DND-41 (cell line): ENCODE measurements around the gene NEDD1.

Experiments
- CTCF ChIP-seq: IDR thresholded peaks from 2 replicates; pipeline ENCODE4 v1.5.1; 2012; ENCODE audit warnings: borderline replicate concordance, low read length, moderate library complexity, mild to moderate bottlenecking; ENCODE audit not compliant: poor library complexity, severe bottlenecking; ENCODE audit errors: extremely low read depth
- EZH2 ChIP-seq: IDR thresholded peaks from 3 replicates; pipeline ENCODE4 v1.6.1; 2012; ENCODE audit warnings: borderline replicate concordance, low read depth, mild to moderate bottlenecking, moderate library complexity, low read length, inconsistent platforms; ENCODE audit not compliant: severe bottlenecking

DNA sequence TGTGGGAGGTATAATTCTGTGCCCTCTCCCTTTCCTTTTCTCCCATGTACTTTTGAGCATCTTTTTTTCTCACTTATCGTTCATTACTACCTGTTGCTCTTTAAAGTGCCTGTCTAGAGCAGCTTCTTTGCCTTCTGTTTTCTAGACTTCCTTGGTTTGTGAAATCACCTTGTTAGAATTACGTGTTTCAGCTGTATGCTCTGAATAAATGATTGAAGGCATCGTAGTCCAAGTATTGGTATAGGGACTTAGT, 1.3 kb downstream of the NEDD1 start:
- no peak for TF ChIP-seq CTCF
- no peak for TF ChIP-seq EZH2
